Tibial nerve (tissue), 4 donors: Measurements from ENCODE around the gene SPSB3. TPM values are rescaled to one million over a fixed set of nuclear protein-coding genes. Genes with fewer than 3 reads are reported as not detected.
A peak's percentile ranks its signal among the peaks of the same experiment; 100 is the strongest.

Source experiments
- DNase-seq, 2 donors: peaks; one replicate each; pipeline ENCODE4 v3.0.0-alpha.2; 2019; ENCODE audit warnings: low spot score in 2 of 2
- H3K27ac ChIP-seq, 4 donors: fragments of 200-600 bp; sonication (generic) in 3 of 4; one replicate each; pipeline ENCODE4 v1.5.1; 2017 to 2019; ENCODE audit warnings: mild to moderate bottlenecking in 1 of 4
- H3K27me3 ChIP-seq, 2 donors: fragments of 200-600 bp; sonication (generic) in 1 of 2; one replicate each; pipeline versions ENCODE4 v1.5.1 to v1.6.0; 2017 to 2019
- H3K36me3 ChIP-seq, 3 donors: fragments of 200-600 bp; sonication (generic); one replicate each; pipeline ENCODE4 v1.5.1; 2018 to 2019
- H3K4me1 ChIP-seq, 4 donors: fragments of 200-600 bp; sonication (generic) in 3 of 4; one replicate each; pipeline ENCODE4 v1.5.1; 2017 to 2019
- H3K4me3 ChIP-seq, 4 donors: fragments of 200-600 bp; sonication (generic) in 3 of 4; one replicate each; pipeline ENCODE4 v1.5.1; 2017 to 2019; ENCODE audit warnings: mild to moderate bottlenecking in 1 of 4, moderate library complexity in 1 of 4
- H3K9me3 ChIP-seq, 4 donors: fragments of 200-600 bp; sonication (generic) in 3 of 4; one replicate each; pipeline ENCODE4 v1.5.1; 2017 to 2019
- CTCF ChIP-seq, 5 experiments: fragments of 200-600 bp in 3 of 5; fragments of 450-650 bp in 2 of 5; sonication (generic) in 3 of 5; IDR thresholded peaks; one replicate each; pipeline ENCODE4 v1.5.1; 2016 to 2019; ENCODE audit warnings: antibody characterized with exemption in 5 of 5, mild to moderate bottlenecking in 3 of 5, moderate library complexity in 2 of 5
- EP300 ChIP-seq, 2 donors: sonication (generic); formaldehyde crosslinking; IDR thresholded peaks; one replicate each; pipeline ENCODE4 v1.6.1; 2017; ENCODE audit warnings: antibody characterized with exemption in 2 of 2, mild to moderate bottlenecking in 1 of 2
- POLR2A ChIP-seq, 2 donors: fragments of 450-650 bp; IDR thresholded peaks; one replicate each; pipeline ENCODE4 v1.6.1; 2017; ENCODE audit warnings: antibody characterized with exemption in 2 of 2, mild to moderate bottlenecking in 2 of 2, moderate library complexity in 2 of 2
- WGBS, 2 donors: methylation state at CpG; one replicate each; pipeline ENCODE4 v1.1.5; 2018; 5-methylcytosine and 5-hydroxymethylcytosine counted together
- total RNA-seq, 4 donors: library from RNA; depleted of rRNA; stranded (reverse); fragments of >200 nt; gene quantifications; one replicate each; pipeline ENCODE4 v1.1.0, GENCODE V29; 2016

Gene SPSB3
- total RNA-seq, 4 donors from 2014 or later, result 90.7 to 122 (median 112) TPM

GRCh38 chr16:1772908-1773702 is 9.3 kb downstream of the SPSB3 start, which contains the start of gene MRPS34:
Gene MRPS34, minus strand, starts transcription at chr16:1773134. Its CDS starts 15 bp downstream, at chr16:1773119.
- Histone ChIP-seq H3K4me1 (peaks cover 0 to 61% (median 28%) of the 10 kb centered on the region in 4 donors), H3K36me3 (peaks cover 0 to 54% (median 0%) of the 10 kb centered on the region in 3 donors), H3K27ac (peak within 1 kb of the TSS; percentile 69 to 95 (median 93)), H3K27me3 (no peaks in the 10 kb centered on the region), H3K9me3 (no peaks in the 10 kb centered on the region), H3K4me3 (peak within 1 kb of the TSS; percentile 67 to 96 (median 80))
- peak; percentile 63 to 69 for DNase-seq
- WGBS, 2 donors, result 0 to 1% methylated on average over 16 to 34 of the region's 108 CpGs
- TF ChIP-seq EP300 (IDR thresholded peaks at IDR 0.05), result peak; percentile 52 to 90
- TF ChIP-seq CTCF (IDR thresholded peaks at IDR 0.05), result peak; percentile 59 to 87 (median 79)
- TF ChIP-seq POLR2A (IDR thresholded peaks at IDR 0.05), result peak in 1 of 2 donors; percentile 57

- no peak for DNase-seq
- 0 to 1% methylated on average over 30 to 50 of the region's 53 CpGs for WGBS, 2 donors
These were observed 9.9 kb downstream of the SPSB3 start, which contains the start of gene EME2 for GRCh38 chr16:1772362-1772907. Gene EME2, plus strand, starts transcription at chr16:1772810. Its CDS starts 418 bp downstream, at chr16:1773228.

GRCh38 chr16:1771864-1772361 is 10.5 kb downstream of the SPSB3 start:
- WGBS, 2 donors, result 8 to 12% methylated on average over 18 to 22 of the region's 22 CpGs
- TF ChIP-seq POLR2A (IDR thresholded peaks at IDR 0.05) (no peak), CTCF (IDR thresholded peaks at IDR 0.05) (no peak), EP300 (IDR thresholded peaks at IDR 0.05) (no peak)
- no peak for DNase-seq
- no peaks in the 10 kb centered on the region for H3K9me3 ChIP-seq
- H3K27ac ChIP-seq, result peak overlapping the region; percentile 61 to 93 (median 80)
- H3K4me3 ChIP-seq, result peak overlapping the region; percentile 67 to 96 (median 80)
- H3K36me3 ChIP-seq, result peaks cover 0 to 54% (median 0%) of the 10 kb centered on the region in 3 donors
- peaks cover 0 to 61% (median 28%) of the 10 kb centered on the region in 4 donors for H3K4me1 ChIP-seq
- no peaks in the 10 kb centered on the region for H3K27me3 ChIP-seq

More at GRCh38 chr16:1772362-1772907, 9.9 kb downstream of the SPSB3 start, which contains the start of gene EME2:
- Histone ChIP-seq H3K27ac (peak within 1 kb of the TSS; percentile 69 to 95 (median 93)), H3K27me3 (no peaks in the 10 kb centered on the region), H3K4me3 (peak within 1 kb of the TSS; percentile 67 to 96 (median 80)), H3K36me3 (peaks cover 0 to 54% (median 0%) of the 10 kb centered on the region in 3 donors), H3K9me3 (no peaks in the 10 kb centered on the region), H3K4me1 (peaks cover 0 to 61% (median 28%) of the 10 kb centered on the region in 4 donors)
- TF ChIP-seq EP300 (IDR thresholded peaks at IDR 0.05) (no peak), POLR2A (IDR thresholded peaks at IDR 0.05) (no peak), CTCF (IDR thresholded peaks at IDR 0.05) (no peak)

GRCh38 chr16:1771188-1771863 is 11.0 kb downstream of the SPSB3 start, which contains the start of gene NME3:
Gene NME3, minus strand, starts transcription at chr16:1771543. Its CDS starts 9 bp downstream, at chr16:1771534.
- Histone ChIP-seq H3K4me1 (peaks cover 0 to 58% (median 28%) of the 10 kb centered on the region in 4 donors), H3K36me3 (peaks cover 0 to 54% (median 3%) of the 10 kb centered on the region in 3 donors), H3K27me3 (no peaks in the 10 kb centered on the region)

More at GRCh38 chr16:1771188-1771863, 11.0 kb downstream of the SPSB3 start, which contains the start of gene NME3:
- Histone ChIP-seq H3K4me3 (peak within 1 kb of the TSS; percentile 67 to 96 (median 80)), H3K27ac (peak within 1 kb of the TSS; percentile 61 to 95 (median 93)), H3K9me3 (no peaks in the 10 kb centered on the region)
- TF ChIP-seq POLR2A (IDR thresholded peaks at IDR 0.05) (no peak), EP300 (IDR thresholded peaks at IDR 0.05) (no peak), CTCF (IDR thresholded peaks at IDR 0.05) (no peak)
- WGBS, 2 donors, result 0 to 1% methylated on average over 34 to 43 of the region's 79 CpGs
- DNase-seq, result peak; percentile 74
